Effector CD4-positive, alpha-beta T cell (primary cell): ENCODE results near the gene C2CD2.

Experiments
- DNase-seq: peaks from one replicate; pipeline ENCODE4 v3.0.0-alpha.2; 2020

C2CD2 gene

GRCh38 chr21:41861255-41861654 lies 92.6 kb downstream of the C2CD2 start:
- no peak for DNase-seq

- no peak for DNase-seq
Measured at GRCh38 chr21:41859297-41859980, 94.4 kb downstream of the C2CD2 start.

- no peak for DNase-seq
Measured at GRCh38 chr21:41858466-41859296, 95.1 kb downstream of the C2CD2 start.

GRCh38 chr21:41857771-41858300 lies 96.0 kb downstream of the C2CD2 start:
- no peak for DNase-seq

GRCh38 chr21:41856572-41856971 lies 97.2 kb downstream of the C2CD2 start:
- no peak for DNase-seq

GRCh38 chr21:41854426-41854995 lies 99.3 kb downstream of the C2CD2 start:
- DNase-seq: no peak

GRCh38 chr21:41852929-41853320 lies 100.9 kb downstream of the C2CD2 start:
- DNase-seq: no peak

- DNase-seq: no peak
Measured at GRCh38 chr21:41852151-41852928, 101.5 kb downstream of the C2CD2 start.

- no peak for DNase-seq
Measured at GRCh38 chr21:41851090-41851790, 102.6 kb downstream of the C2CD2 start.

- no peak for DNase-seq
Measured at GRCh38 chr21:41850085-41850484, 103.7 kb downstream of the C2CD2 start.

GRCh38 chr21:41848958-41849580 lies 104.7 kb downstream of the C2CD2 start:
- no peak for DNase-seq

- DNase-seq: no peak
Measured at GRCh38 chr21:41848533-41848932, 105.3 kb downstream of the C2CD2 start.

GRCh38 chr21:41847066-41847804 lies 106.6 kb downstream of the C2CD2 start:
- DNase-seq: no peak

- no peak for DNase-seq
Measured at GRCh38 chr21:41846536-41846935, 107.3 kb downstream of the C2CD2 start.

- no peak for DNase-seq
Measured at GRCh38 chr21:41846033-41846317, 107.8 kb downstream of the C2CD2 start.

GRCh38 chr21:41845310-41846032 lies 108.3 kb downstream of the C2CD2 start:
- no peak for DNase-seq

GRCh38 chr21:41843584-41843983 lies 110.2 kb downstream of the C2CD2 start:
- no peak for DNase-seq

- DNase-seq: no peak
Measured at GRCh38 chr21:41840880-41841279, 112.9 kb downstream of the C2CD2 start.

GRCh38 chr21:41839387-41840000 lies 114.3 kb downstream of the C2CD2 start:
- no peak for DNase-seq

- DNase-seq: no peak
Measured at GRCh38 chr21:41837756-41838297, 116.0 kb downstream of the C2CD2 start.
